HG02973 (cell line): Measurements from ENCODE around the gene SOX12.
A peak's percentile ranks its signal among the peaks of the same experiment; 100 is the strongest.
"Not testable (repeated sequence)": the region's sequence is repeated elsewhere in the genome, so short reads cannot be mapped to it uniquely, and the experiment has no call there.

Experiments used
- ATAC-seq: cut with Tn5 transposase; IDR thresholded peaks from one replicate; pipeline ENCODE4 v1.9.1; 2021; ENCODE audit warnings: moderate library complexity; ENCODE audit not compliant: unreplicated experiment

SOX12 gene

DNA sequence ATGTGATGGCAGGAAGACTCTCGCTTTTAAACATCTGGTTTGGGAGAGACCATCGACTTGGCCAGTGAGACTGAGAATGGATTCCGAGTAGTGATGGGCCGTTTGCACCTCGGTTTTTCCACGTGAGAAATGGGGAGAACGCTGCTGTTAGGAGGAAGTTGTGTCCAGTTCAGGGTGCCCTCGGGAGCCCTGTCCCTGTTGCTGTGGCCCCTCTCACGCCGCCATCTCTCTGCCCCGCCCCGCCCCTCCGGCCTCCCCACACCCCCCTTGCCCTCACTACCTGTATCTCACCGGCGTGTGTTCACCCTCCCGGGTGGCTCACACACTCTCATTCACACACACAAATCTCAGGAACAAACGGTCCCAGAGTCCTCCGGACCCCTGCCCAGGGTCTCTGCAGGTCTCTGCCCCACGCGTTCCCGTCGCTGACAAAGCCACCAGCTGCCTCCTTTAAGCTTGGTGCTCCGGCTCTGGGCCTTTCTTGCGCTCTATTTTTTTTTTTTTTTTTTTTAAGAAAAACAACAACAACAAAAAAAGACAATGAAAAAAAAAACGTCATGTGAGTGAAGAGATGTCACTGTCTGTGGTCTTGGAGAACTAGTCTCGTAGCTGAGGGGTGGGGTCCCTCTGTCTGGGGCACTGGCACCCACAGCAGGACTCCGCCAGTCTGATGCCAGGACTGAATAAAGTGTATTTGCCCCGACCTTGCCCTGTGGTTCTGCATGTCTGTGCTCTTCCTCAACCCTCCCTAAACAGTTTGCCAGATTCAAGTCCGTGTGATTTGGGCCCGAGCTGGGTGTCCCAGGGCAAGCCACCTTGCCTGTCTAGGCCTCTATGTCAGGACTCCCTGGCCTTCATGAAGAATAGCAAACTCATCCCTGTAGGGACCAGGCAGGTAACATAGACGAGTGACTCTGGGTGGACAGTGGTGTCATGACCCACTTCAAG lies 2.9 kb downstream of the SOX12 start:
- no peak for ATAC-seq

DNA sequence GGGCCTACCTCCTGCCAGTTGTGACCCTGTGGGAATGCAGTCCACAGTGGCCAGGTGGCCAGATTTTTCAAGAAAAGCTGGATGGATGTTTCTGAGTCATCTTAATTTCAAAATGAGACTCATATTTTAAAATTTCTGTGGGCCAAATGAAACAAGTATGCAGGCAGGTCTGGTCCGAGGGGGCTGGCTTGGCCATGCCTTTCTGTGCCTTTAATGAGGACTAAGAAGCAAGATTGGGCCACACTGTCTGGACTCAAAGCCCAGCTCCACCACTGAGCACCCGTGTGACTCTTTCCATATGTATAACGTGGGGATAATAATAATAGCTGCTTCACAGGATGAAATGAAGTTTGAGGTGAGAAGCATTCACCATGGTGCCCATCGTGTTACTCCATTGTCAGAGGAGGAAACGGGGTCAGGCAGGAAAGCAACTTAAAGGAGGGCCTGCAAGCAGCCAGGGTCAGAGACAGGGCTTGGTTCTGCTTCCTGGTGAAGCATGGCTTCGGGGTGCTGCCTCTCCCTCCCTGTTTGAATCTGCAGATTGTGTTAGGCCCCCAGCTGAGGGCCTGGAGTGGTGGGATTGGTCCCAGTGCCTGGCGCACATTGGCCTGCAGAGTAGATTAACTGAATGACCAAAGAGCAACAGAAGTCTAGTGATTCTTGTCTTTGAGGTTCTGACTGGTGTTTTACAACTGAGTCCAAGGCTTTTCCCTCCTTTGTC lies 3.8 kb downstream of the SOX12 start:
- ATAC-seq, result no peak

DNA sequence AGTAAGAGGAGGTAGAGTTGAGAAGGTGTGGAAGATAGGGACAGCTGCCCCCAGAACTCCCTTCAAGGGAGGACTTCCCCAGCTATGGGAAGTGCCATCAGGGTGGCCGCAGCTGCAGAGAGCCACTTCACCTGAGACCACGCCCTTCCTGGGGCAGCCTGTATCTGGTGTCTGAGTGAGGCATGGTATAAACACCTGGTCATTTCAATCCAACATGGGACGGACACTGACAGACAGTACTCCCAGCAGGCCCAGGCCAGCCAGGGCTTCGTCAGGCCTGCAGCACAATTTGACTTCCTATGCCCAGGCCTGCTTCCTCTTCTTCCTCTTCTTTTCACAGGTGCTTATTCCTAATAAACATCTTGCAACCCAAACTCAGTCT lies 4.5 kb downstream of the SOX12 start:
- ATAC-seq, result no peak

DNA sequence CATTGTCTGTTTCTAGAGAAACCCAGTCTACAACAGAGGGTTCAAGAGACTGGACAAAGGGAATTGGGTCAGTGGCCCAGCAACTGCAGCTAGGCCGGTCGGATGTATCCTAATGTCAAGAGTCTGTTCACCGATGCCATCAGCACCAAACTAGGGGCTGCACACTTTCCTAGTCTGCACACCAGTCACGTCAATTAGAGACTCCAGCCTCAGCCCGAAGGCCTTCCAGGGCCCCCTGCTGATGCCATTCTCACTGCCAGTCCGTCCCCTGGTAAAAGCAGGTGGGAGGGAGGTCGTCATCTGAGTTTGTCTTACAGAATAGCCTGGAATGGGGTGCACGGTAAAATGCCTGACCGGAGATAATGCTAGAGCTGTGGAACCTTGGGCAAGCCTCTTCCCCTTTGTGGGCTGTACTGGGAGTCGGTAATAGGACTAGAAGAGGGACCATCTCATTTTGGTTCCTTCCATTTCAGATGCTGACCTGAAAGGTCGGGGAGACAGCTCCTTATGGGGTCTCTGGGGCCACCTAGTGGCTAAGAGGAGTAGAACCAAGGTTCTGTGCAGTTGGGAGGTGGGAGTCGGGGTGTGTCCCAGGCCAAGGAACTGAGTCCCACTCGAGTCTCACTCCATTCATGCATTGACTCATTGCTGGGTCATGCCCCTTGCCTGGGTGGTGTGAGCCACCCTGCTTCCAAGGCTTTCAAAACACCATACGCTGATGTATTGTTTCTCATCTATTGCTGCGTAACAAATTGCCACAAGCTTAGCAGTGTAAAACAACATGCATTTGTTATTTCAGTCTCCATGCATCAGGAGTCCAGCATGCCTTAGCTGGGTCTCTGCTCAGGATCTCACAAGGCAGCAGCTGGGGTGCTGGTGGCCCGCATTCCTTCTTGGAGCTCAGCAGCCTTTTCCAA lies 5.1 kb downstream of the SOX12 start:
- ATAC-seq, result peak; percentile 35

DNA sequence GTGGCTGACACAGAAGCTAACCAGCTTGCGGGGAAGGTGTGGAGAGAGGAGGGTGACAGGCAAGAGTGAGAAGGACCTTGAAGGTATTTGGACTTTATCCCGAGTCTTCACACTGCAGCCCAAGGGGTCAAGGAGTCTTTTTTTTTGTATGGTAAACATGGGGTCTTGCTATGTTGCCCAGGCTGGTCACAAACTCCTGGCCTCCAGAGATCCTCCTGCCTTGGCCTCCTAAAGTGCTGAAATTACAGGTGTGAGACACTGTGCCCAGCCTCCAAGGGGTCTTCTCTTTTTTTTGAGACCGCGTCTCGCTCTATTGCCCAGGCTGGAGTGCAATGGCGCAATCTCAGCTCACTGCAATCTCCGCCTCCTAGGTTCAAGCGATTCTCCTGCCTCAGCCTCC lies 9.2 kb downstream of the SOX12 start:
- no peak for ATAC-seq

DNA sequence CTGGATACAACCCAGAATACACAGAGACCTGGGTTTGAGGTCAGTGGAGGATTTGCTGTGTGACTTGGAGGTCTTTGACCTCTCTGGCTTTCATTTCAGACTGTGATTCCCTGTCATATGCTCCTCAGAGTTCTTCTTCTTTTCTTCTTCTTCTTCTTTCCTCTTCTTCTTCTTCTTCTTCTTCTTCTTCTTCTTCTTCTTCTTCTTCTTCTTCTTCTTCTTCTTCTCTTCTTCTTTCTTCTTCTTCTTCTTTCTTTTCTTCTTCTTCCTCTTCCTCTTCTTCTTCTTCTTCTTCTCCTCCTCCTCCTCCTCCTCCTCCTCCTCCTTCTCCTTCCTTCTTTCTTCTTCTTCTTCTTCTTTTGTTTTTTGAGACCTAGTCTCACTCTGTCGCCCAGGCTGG lies 10.7 kb downstream of the SOX12 start:
- ATAC-seq, result not testable (repeated sequence)

DNA sequence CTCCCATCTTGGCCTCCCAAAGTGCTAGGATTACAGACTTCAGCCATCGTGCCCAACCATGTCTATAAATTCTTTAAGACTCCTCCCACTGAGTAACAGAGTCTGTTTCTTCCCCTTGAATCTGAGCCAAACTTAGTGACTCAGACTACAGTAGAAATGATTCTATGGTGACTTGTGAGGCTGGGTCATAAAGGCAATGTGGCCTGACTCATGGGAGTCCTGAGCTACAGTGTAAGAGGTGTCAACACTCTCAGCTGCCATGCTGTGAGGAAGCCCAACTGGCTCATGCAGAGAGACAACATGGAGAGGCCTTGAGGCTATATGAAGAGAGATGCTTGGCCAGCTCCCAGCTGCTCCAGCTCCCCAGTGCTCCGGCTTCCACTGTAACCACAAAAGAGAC lies 16.3 kb downstream of the SOX12 start:
- no peak for ATAC-seq

DNA sequence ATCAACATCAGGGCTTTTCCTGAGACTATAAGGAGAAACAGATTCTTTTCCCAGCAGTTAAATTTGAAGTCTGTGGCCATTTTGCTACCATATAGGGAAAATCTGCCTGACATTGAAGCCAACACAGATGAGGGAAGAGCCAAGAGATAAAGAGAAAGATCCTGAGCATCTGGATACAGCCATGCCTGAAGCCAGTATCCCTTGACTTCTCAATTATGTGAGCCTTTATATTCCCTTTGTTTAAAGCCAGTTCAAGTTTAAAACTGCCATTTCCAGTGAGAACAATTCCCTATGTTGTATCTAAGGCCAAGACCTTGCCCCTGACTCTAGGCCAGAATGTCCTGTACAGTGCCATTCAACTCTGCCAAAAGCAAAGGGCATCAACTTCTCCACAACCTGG lies 17.8 kb downstream of the SOX12 start:
- no peak for ATAC-seq

DNA sequence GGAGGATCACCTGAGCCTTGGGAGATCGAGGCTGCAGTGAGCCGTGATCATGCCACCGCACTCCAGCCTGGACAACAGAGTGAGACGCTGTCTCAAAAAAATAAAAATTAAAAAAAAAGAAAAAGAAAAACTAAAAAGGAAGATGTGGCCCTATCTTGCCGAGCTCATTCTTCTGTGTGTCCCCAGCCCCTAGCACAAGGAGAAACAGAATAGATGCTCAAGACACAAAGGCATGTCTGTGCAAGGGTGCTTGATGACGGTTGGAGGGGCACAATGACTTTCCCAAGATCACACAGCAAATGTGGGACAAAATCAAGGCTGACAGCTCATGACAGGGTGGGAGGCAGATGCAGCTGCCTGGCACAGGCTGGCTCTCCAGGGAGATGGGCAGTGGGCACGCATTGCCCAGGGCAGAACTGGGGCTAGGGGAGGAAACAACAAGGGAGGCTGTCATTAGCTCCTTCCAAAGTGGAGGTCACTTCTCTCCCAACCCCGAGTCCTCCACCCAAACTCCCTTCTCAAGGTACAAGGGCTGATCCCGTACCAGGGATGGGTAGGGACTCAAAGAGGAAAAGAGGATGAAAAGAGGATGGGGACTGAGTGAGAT lies 20.8 kb downstream of the SOX12 start:
- no peak for ATAC-seq

DNA sequence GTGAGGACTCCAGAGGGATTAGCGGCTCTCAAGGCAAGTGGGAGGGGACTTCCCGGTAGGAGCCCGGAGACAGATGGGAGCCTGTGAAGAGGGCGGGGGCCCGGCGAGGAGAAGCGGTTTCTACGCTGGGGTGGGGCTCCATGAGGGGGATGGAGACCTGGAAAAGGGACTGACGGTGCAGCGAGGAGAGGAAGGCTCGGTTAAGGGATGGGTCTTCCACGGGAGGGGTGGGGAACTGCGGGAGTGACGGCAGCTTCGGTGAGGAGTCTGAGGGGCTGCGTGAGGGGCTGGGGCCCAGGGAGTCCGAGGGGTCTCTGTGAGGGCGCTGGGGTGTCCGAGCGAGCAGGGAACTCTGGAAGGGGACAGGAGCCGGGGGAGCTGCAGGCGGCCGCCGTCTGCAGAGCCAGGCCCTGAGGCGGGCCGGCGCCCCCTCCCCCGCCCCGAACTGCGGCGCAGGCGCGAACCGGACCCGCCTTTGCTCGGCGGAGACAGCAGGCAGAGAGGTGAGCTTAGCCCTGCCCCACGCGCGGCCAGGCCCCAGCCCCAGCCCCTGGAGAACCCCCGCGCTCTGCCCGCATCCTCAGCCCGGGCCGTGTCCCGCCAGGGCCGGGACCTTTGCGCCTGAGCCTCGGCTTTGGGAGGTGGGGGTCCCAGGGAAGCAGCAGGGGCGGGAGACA lies 21.4 kb downstream of the SOX12 start, which contains the start of gene NRSN2:
NRSN2 (plus strand) TSS at position 472 of the 677 bp plus-strand sequence. CDS start 2,533 bp downstream, outside the sequence.
- peak; percentile 29 for ATAC-seq

DNA sequence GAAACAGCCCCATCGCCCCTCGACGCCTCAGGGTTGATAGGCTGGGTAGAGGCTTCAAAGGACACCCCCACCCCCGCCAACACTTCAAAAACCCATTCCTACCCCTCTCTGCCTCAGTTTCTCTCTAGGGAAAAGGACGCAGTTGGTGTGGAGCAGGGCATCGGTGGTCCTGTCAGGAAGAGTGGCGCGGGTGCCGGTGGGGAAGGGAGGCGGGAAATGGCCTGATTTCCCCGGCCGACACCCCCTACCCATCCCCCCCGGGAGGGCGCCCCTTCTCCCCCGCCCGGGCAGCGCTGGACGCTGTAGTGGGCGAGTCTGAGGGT lies 21.9 kb downstream of the SOX12 start:
- ATAC-seq, result peak; percentile 3

DNA sequence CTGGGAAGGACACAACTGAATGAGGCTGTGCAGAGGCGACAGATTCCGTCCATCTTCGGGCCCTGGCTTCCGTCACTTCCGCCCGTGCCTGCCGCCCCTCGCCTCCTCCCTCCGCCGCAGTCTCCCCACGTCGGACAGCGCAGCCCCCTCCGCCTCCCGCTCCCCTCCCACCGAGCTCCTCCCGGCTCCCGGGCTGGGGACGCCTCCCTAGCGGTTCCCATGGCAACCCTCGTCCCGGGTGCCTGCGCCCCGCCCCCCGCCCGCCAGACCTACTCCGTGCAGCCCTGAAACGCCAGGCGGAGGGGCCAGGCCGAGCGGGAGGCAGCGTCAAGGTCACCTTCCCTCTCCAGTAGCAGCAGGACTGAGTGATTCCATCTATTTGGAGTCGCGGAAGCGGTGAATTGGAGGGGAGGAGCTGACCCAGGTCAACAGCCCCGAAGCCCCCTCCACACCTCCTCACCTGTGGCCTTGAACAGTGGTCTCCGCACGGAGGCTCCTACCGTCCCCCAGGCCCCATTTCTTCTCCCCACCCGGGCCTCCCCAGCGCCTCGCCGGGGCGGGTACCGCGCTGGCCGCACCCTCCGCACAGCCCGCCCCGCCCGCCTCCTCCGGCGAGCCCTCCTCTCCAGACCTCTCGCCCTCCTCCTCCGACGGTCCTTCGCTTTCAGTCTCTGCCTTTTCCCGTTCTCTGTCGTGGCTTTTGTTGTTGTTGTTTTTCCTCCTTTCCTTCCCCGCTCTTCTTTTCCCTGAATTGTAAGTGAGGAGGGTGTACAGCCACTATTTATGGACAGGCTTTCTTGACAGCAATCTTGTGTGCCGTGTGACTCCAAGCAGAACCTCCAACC lies 22.5 kb downstream of the SOX12 start:
- peak; percentile 67 for ATAC-seq

DNA sequence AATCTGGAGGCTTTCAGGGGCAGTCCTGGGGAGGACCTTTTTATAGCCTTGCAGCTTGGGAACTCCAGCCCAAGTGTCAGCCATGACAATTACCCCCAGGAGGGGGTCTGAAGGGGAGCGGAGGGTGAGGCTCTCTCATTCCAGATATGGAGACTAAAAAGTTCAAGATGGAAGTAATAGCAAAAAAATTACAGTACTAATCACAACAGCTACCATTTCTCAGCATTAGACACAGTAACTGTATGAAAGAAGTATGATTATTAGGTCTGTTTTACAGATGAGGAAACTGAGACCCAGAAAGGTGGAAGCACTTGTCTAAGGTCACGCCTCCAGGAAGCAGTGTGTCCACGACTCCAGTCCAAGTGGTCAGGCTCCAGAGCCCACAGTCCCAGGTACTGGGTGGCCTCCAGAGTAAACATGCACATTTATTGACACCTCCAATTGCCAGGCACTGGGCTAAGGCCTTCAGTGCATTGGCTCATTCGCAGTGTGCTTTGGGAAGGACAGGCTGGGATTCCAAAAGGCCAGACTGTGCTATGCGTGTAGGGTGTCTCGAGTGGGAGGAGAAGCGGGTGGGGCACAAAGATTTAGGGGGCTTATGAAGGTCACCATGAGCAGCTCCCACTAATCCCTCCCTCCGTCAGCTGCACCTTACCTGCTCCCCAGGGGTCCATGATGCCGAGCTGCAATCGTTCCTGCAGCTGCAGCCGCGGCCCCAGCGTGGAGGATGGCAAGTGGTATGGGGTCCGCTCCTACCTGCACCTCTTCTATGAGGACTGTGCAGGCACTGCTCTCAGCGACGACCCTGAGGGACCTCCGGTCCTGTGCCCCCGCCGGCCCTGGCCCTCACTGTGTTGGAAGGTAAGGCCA lies 23.9 kb downstream of the SOX12 start:
- no peak for ATAC-seq

DNA sequence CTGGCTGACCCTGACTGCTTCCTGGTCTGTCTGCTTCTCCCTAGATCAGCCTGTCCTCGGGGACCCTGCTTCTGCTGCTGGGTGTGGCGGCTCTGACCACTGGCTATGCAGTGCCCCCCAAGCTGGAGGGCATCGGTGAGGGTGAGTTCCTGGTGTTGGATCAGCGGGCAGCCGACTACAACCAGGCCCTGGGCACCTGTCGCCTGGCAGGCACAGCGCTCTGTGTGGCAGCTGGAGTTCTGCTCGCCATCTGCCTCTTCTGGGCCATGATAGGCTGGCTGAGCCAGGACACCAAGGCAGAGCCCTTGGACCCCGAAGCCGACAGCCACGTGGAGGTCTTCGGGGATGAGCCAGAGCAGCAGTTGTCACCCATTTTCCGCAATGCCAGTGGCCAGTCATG lies 27.8 kb downstream of the SOX12 start:
- ATAC-seq, result no peak

DNA sequence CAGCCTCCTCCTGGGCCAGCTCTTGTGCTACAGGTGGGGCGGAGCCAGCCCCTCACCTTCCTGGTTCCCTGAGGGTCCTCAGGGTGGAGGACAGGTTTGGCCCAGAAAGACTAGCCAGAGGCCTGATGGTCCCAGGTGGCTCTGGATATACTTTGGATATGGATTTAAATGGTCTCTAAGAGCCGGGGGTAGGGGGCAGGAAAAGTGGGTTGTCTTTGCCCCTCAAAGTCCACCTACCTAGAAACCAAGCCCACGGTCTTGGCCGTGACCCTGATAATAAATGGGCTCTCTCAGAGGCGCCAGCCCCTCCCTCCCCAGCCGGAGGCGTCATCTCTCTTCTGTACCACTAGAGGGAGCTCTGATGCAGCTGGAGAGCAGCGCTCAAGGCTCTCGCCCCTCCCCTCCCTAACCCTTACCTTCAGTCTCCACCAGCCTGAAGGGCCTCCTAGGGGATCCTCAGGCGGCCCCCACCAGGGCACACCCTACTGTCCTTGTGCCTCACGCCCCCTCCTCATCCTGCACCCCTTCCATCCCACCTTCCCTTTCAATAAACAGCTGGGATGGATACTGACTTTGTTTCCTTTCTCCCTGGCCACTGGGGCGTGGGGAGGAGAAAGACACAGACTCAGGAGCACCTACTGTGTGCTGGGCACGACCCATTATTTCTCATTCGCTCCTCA lies 29.1 kb downstream of the SOX12 start:
- peak; percentile 77 for ATAC-seq

DNA sequence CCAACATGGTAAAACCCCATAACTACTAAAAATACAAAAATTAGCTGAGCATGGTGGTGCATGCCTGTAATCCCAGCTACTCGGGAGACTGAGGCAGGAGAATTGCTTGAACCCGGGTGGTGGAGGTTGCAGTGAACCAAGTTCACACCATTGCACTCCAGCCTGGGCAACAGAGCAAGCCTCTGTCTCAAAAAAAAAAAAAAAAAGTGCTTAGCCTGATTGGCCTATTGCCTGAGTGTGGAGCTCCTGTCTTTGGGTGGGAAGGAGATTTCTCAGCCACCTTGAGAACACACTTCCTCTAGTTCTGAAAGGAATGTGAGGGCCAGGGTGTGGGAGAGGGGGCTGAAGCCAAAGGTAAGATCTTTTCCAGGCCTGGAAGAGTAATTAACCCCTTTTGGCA lies 30.8 kb downstream of the SOX12 start:
- ATAC-seq, result not testable (repeated sequence)

DNA sequence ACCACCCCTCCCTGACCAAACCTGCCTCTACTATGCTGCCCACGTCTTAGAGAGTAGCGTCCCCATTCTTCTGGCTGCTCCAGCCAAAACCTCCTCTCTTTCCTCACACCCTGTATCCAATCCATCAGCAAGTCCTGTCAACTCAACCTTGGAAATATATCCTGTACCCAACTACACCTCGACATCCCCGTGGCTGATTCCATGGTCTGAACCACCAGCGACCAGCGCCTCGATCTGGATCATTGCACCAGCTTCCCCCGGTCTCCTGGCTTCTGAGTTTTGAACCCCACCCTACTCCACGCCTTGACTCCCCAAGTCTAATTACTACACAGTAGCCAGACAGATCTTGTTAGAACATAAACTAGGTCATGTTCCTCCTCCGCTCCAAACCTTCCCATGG lies 31.4 kb downstream of the SOX12 start:
- no peak for ATAC-seq
